H1 (cell line): Measurements from ENCODE around the gene PLLP.

ENCODE experiments used
- CHD2 ChIP-seq: IDR thresholded peaks from 2 replicates; pipeline ENCODE4 v1.6.1; 2012; ENCODE audit warnings: low read length, improper control_type of control experiment
- KDM1A ChIP-seq: fragments of 200-600, 300-600 bp; sonication (generic); IDR thresholded peaks from 2 replicates; pipeline ENCODE4 v1.7.1; 2016; ENCODE audit warnings: mild to moderate bottlenecking, low read length, borderline replicate concordance
- NRF1 ChIP-seq: IDR thresholded peaks from 2 replicates; pipeline ENCODE4 v1.6.1; 2011; ENCODE audit warnings: mild to moderate bottlenecking, low read depth, low read length, improper control_type of control experiment
- POLR2A ChIP-seq, 2 experiments: IDR thresholded peaks; 1 replicate in 1 of 2; 2 replicates in 1 of 2; pipeline ENCODE4 v1.6.1; 2011; ENCODE audit warnings: low read depth in 2 of 2, low read length in 2 of 2, mild to moderate bottlenecking in 2 of 2; ENCODE audit errors: control extremely low read depth in 1 of 2
- POLR2AphosphoS5 ChIP-seq: IDR thresholded peaks from 2 replicates; pipeline ENCODE4 v1.6.1; 2011; ENCODE audit warnings: low read depth, low read length
- RAD21 ChIP-seq, 2 experiments: IDR thresholded peaks in 1 of 2; conservative IDR thresholded peaks in 1 of 2; 2 replicates each; pipeline ENCODE4 v1.6.1; 2011; ENCODE audit warnings: low read depth in 2 of 2, low read length in 2 of 2, improper control_type of control experiment in 1 of 2, inconsistent platforms in 1 of 2, mild to moderate bottlenecking in 1 of 2, moderate library complexity in 1 of 2
- RBBP5 ChIP-seq: IDR thresholded peaks from 2 replicates; pipeline ENCODE4 v1.7.1; 2012; ENCODE audit warnings: low read depth, mild to moderate bottlenecking, inconsistent platforms, low read length, moderate library complexity, borderline replicate concordance
- RFX5 ChIP-seq: IDR thresholded peaks from 2 replicates; pipeline ENCODE4 v1.6.1; 2011; ENCODE audit warnings: low read depth, low read length, improper control_type of control experiment, borderline replicate concordance
- SP1 ChIP-seq: IDR thresholded peaks from 2 replicates; pipeline ENCODE4 v1.6.1; 2011; ENCODE audit warnings: low read depth, low read length
- TF ChIP-seq, protein P1 (sequence below), 3 experiments: IDR thresholded peaks; 1 replicate in 2 of 3; 2 replicates in 1 of 3; pipeline versions ENCODE4 v1.5.1 to v1.6.1; 2011; ENCODE audit warnings: low read length in 3 of 3, mild to moderate bottlenecking in 3 of 3, inconsistent platforms in 2 of 3, low read depth in 1 of 3, moderate library complexity in 1 of 3; ENCODE audit not compliant: insufficient read depth in 1 of 3; ENCODE audit errors: control extremely low read depth in 1 of 3

GRCh38 chr16:57315416-57315815 lies 30.9 kb upstream of the PLLP start:
- no peak for TF ChIP-seq NRF1
- no peak for TF ChIP-seq RAD21 (IDR thresholded peaks at IDR 0.05 in 1 of 2, conservative IDR thresholded peaks at IDR 0.05 in 1 of 2; ENCODE audit: low read depth in 2 of 2, low read length in 2 of 2)
- no peak for TF ChIP-seq POLR2AphosphoS5
- TF ChIP-seq, protein P1, sequence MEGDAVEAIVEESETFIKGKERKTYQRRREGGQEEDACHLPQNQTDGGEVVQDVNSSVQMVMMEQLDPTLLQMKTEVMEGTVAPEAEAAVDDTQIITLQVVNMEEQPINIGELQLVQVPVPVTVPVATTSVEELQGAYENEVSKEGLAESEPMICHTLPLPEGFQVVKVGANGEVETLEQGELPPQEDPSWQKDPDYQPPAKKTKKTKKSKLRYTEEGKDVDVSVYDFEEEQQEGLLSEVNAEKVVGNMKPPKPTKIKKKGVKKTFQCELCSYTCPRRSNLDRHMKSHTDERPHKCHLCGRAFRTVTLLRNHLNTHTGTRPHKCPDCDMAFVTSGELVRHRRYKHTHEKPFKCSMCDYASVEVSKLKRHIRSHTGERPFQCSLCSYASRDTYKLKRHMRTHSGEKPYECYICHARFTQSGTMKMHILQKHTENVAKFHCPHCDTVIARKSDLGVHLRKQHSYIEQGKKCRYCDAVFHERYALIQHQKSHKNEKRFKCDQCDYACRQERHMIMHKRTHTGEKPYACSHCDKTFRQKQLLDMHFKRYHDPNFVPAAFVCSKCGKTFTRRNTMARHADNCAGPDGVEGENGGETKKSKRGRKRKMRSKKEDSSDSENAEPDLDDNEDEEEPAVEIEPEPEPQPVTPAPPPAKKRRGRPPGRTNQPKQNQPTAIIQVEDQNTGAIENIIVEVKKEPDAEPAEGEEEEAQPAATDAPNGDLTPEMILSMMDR (IDR thresholded peaks at IDR 0.05; ENCODE audit: control extremely low read depth in 1 of 3, insufficient read depth in 1 of 3, low read depth in 1 of 3, low read length in 3 of 3), result no peak
- no peak for TF ChIP-seq RFX5
- TF ChIP-seq CHD2, result no peak
- no peak for TF ChIP-seq KDM1A
- no peak for TF ChIP-seq SP1
- TF ChIP-seq POLR2A (IDR thresholded peaks at IDR 0.05; ENCODE audit: control extremely low read depth in 1 of 2, low read depth in 2 of 2, low read length in 2 of 2), result no peak
- no peak for TF ChIP-seq RBBP5
